Lower leg skin (tissue), 4 donors: ENCODE data around the gene TMEM37. TPM values are rescaled to one million over a fixed set of nuclear protein-coding genes. Genes with fewer than 3 reads are reported as not detected.

Source experiments
- DNase-seq, 2 donors: peaks; one replicate each; pipeline ENCODE4 v3.0.0-alpha.2; 2019; ENCODE audit warnings: low spot score in 2 of 2
- H3K4me3 ChIP-seq: fragments of 200-600 bp; sonication (generic); 2 replicates; pipeline ENCODE4 v1.5.1; 2017; ENCODE audit warnings: mild to moderate bottlenecking, low read depth; ENCODE audit not compliant: poor library complexity, severe bottlenecking
- CTCF ChIP-seq, 3 donors: fragments of 450-650 bp; IDR thresholded peaks; one replicate each; pipeline ENCODE4 v1.5.1; 2016; ENCODE audit warnings: antibody characterized with exemption in 3 of 3, mild to moderate bottlenecking in 3 of 3, moderate library complexity in 2 of 3
- POLR2A ChIP-seq, 2 donors: fragments of 450-650 bp; IDR thresholded peaks; one replicate each; pipeline ENCODE4 v1.6.1; 2016 to 2017; ENCODE audit warnings: antibody characterized with exemption in 2 of 2, mild to moderate bottlenecking in 1 of 2, moderate library complexity in 1 of 2
- WGBS, 2 donors: methylation state at CpG; one replicate each; pipeline ENCODE4 v1.1.5; 2018; 5-methylcytosine and 5-hydroxymethylcytosine counted together
- intact Hi-C: fragments of 100-400 bp; cut with DNase I; formaldehyde crosslinking; loops from one replicate; pipeline ENCODE4 v1.15.0; 2023; ENCODE audit warnings: low total_unique reads
- total RNA-seq, 4 donors: library from RNA; depleted of rRNA; stranded (reverse); fragments of >200 nt; gene quantifications; one replicate each; pipeline ENCODE4 v1.1.0, GENCODE V29; 2016

TMEM37 gene
- total RNA-seq, 4 donors from 2014 or later: 2.8 to 8.7 (median 6.8) TPM

- peak in 1 of 2 donors; percentile 81 for DNase-seq
- TF ChIP-seq POLR2A (IDR thresholded peaks at IDR 0.05) (no peak), CTCF (IDR thresholded peaks at IDR 0.05) (no peak)
- 90 to 95% methylated on average over 18 to 21 of the region's 22 CpGs for WGBS, 2 donors
Measured at GRCh38 chr2:119436993-119437772, 5.5 kb downstream of the TMEM37 start.

GRCh38 chr2:119438128-119438656, 6.5 kb downstream of the TMEM37 start:
- intact Hi-C loops: no loop called here
- peak in 1 of 2 donors; percentile 59 for DNase-seq
- whole genome bisulfite sequencing, 2 donors: 90 to 93% methylated on average over 6 of the region's 6 CpGs
- H3K4me3 ChIP-seq: no peak overlapping the region
- TF ChIP-seq CTCF (IDR thresholded peaks at IDR 0.05) (no peak), POLR2A (IDR thresholded peaks at IDR 0.05) (no peak)

More at GRCh38 chr2:119436993-119437772, 5.5 kb downstream of the TMEM37 start:
- intact Hi-C loops: no loop called here
- no peak overlapping the region for H3K4me3 ChIP-seq

- intact Hi-C loops: no loop called here
- 78 to 88% methylated on average over 6 of the region's 6 CpGs for WGBS, 2 donors
- H3K4me3 ChIP-seq: no peak overlapping the region
- TF ChIP-seq CTCF (IDR thresholded peaks at IDR 0.05) (no peak), POLR2A (IDR thresholded peaks at IDR 0.05) (no peak)
- no peak for DNase-seq
Measured at GRCh38 chr2:119438726-119439284, 7.2 kb downstream of the TMEM37 start.

GRCh38 chr2:119439574-119440500, 8.2 kb downstream of the TMEM37 start:
- no peak for TF ChIP-seq POLR2A (IDR thresholded peaks at IDR 0.05)
- no peak for DNase-seq
- 87 to 93% methylated on average over 12 to 15 of the region's 15 CpGs for WGBS, 2 donors
- intact Hi-C loops: no loop called here
- H3K4me3 ChIP-seq: no peak overlapping the region

- no peak for TF ChIP-seq CTCF (IDR thresholded peaks at IDR 0.05)
- TF ChIP-seq POLR2A (IDR thresholded peaks at IDR 0.05): no peak
Measured at GRCh38 chr2:119440501-119440870, 8.8 kb downstream of the TMEM37 start.

More at GRCh38 chr2:119440501-119440870, 8.8 kb downstream of the TMEM37 start:
- intact Hi-C loops: no loop called here
- WGBS, 2 donors: 53 to 60% methylated on average over 1 of the region's 1 CpG
- no peak for DNase-seq
- H3K4me3 ChIP-seq: no peak overlapping the region
